Right kidney (tissue), 1 donor: Measurements from ENCODE around the gene FARSB.
A peak's percentile ranks its signal among the peaks of the same experiment; 100 is the strongest.

Experiments used
- DNase-seq: peaks from one replicate; pipeline ENCODE4 v3.0.0-alpha.2; 2016

Gene FARSB

DNA sequence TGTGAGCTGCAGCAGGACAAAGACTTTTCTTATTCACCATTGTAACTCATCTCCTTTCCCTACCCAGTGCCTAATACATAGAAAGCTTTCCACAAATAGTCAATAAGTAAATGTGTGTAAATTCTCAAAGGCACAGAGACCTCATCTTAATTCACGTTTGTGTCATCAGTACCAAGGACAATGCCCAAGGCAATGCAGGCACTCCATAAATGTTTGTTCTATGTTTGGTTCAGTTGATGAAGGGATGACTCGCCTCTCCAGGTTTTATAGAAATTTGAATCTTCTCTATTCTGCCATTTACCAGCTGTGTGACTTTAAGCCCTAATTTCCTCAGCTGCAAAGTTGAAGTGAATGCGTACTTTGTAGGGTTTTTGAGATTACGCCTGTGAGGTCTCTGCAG lies 13.5 kb upstream of the FARSB start:
- no peak for DNase-seq

DNA sequence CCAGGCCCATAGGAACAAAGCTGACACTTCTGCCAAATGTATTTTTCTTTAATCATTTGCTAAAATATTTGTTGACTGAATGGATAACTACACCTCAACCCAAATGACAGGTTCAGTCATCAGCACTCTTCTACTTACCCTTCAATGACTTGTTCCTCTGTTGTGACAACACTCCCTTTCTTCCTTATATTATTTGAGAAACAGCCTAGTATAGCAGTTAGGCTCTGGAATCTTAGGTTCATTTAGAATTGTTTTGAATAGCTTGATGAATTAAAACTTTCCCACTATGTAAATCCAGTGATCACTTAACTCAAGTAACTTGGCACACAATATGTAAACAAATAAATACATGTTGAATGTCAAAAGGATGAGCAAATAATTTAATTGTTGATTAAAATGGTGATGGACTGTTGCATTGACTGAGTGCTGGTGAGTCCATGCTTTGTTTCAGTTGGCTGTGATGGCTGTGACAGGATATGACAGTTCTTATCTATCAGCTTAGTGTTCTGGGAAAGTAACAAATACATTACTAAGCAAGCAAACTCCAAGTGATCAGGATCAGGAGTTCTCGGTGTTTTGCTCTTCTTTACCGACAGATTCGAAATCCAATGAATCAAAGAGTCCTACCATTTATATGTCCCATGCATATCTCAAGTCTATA lies 12.7 kb upstream of the FARSB start:
- no peak for DNase-seq

DNA sequence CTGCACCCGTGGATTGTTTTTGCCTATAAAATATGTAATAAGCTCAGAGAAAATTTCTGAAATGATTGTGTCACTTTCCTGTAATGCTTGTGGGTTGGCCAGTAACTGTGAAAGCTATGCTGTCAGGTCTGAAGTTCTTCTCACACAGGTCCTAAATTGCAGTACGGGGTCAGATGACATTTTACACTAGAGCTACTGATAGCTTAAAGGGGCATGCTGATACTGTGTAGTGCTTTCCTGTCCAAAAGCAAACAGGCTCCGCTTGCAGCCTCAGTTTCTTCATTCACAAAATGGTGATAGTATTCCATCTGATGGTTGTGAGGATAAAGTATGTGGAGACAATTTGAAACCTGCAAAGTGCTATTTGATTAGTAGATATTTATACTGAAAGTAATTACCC lies 7.6 kb upstream of the FARSB start:
- no peak for DNase-seq

GRCh38 chr2:222656526-222657446 lies 894 bp upstream of the FARSB start:
- no peak for DNase-seq

DNA sequence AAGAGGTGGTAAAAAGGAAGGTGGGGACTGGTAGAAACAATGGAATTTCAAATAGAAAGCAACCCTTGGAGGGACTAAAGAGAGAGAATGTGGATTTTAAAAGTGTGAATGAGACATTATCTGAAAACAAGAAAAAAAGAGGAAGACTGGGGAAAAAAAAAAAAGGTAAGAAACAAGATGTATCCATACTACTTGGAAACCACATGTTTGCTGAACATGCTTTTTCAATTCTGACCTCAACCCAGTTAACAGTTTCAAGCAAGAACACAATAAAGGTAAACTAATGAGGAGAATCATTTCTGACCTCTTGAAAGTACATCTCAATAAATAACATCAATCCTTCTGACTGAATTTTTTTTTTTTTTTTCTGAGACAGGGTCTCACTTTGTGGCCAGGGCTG lies 2.6 kb downstream of the FARSB start:
- DNase-seq = no peak

GRCh38 chr2:222652491-222653255 lies 3.2 kb downstream of the FARSB start:
- DNase-seq = no peak

- DNase-seq = no peak
These were observed 4.0 kb downstream of the FARSB start for GRCh38 chr2:222651718-222652418.

DNA sequence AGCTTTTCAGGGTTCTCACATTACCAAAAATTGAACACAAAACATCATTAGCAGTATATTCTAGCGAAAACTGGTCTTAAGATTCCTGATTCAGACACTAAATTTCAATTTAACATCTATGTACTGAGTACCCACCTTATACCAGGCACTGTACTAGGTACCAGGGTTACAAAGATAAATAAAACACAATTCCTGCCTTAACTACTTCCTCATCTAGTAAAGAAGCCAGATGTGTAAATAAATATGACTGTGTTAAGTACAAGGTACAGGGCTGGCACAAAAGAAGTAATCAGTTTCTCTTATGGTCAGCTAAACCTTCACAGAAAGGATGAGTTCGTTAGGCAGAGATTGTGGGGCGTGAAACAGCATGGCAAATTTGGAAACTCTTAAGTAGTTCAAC lies 6.1 kb downstream of the FARSB start:
- no peak for DNase-seq

DNA sequence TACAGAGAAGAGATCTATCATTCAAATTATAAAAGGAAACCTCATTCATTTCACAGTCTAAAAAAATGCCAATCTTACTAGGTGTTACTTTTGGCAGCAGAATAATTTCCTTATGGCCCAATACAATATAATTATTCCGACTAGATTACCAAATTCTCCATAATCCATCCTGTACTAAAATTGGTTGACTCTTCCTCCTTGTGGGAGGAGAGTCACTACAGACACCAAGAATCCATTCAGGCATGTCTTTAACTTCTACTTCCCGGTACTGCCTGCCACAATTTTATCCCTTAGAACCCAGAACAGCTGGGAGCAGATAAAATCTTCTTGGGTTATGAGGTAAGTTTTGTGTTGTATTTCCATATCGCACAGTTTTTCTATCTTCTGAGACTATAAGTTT lies 9.9 kb downstream of the FARSB start:
- DNase-seq = no peak

- DNase-seq = no peak
These were observed 12.8 kb downstream of the FARSB start for GRCh38 chr2:222643134-222643533.

GRCh38 chr2:222641336-222641735 lies 14.6 kb downstream of the FARSB start:
- DNase-seq = no peak

DNA sequence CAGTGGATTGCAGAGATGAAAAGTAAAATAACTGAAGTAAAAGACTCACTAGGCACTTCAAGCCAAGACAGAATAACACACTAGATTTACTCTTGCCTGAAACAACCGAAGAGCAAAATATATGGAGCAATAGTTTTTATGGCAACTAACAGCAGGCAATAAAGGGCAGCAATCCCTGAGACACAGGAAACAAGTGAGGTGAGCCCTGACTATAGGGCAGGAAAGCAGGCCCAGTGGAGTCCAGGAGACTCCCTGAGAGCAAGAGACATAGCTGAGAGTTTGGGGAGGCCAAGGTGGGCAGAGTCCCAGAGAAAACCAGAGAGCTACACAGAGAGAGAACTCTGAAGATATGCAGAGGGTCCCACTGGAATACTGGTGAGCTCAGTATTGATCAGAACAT lies 18.8 kb downstream of the FARSB start:
- DNase-seq = no peak

DNA sequence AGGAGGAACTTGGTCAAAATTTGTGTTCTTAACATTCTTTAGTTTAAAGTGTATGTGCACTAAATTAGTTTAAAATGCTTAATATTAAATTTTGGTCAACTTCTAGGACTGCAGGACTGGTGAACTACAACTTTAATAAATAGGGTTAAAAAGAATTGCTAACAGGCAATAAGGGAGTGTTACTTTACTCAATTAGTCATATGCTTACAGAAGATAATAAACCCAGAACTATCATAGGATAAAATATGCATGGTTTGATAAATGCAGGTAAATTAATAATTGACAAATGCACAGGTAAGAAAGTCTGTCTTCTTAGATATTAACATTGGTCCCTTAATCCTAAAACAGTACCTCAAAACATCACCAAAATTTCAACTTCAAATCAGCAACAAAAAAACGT lies 20.6 kb downstream of the FARSB start:
- DNase-seq = no peak

GRCh38 chr2:222627764-222628163 lies 28.1 kb downstream of the FARSB start:
- DNase-seq = no peak

DNA sequence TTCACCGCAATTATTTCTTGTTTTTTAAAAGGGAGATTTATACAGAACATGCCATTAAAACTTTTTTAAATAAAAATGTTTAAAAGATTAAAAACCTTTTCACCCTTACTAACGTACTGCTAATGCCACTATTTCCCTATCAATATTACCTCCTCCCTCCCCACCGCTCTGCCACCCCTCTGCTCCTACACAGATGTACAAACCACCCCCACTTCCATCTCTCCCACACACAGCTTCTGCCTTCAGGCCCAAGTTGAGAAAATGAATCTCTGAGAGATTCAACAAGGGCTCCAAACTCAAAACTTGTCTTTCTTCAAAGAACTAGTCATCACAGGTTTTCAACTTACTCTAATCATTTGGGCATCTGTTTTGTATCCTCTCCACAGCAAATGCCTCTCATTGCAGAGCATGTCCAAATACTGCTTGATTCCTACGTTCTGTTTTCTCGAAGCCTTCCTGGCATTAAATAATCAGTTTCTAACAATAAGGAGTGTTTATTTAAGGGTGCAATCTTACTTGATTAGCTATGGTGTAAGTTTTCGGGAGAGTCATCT lies 32.1 kb downstream of the FARSB start:
- DNase-seq = no peak

- DNase-seq = no peak
These were observed 33.0 kb downstream of the FARSB start for GRCh38 chr2:222622910-222623309.

- no peak for DNase-seq
These were observed 34.0 kb downstream of the FARSB start for GRCh38 chr2:222621893-222622292.

- DNase-seq = no peak
These were observed 40.6 kb downstream of the FARSB start for GRCh38 chr2:222615320-222615719.

GRCh38 chr2:222613715-222614331 lies 42.1 kb downstream of the FARSB start:
- peak; percentile 6 for DNase-seq

- no peak for DNase-seq
These were observed 44.2 kb downstream of the FARSB start for GRCh38 chr2:222611684-222612083.

- DNase-seq = no peak
These were observed 45.1 kb downstream of the FARSB start for GRCh38 chr2:222610746-222611145.

GRCh38 chr2:222609381-222609780 lies 46.5 kb downstream of the FARSB start:
- no peak for DNase-seq
